Bone marrow (tissue), 2 donors: ENCODE data around the gene WDR18.

Source experiments
- DNase-seq, 2 donors: peaks; one replicate each; lab custom pipeline; 2025; lab: John Stamatoyannopoulos, UW

Gene WDR18

GRCh38 chr19:1008268-1009040 lies 24.3 kb downstream of the WDR18 start:
- DNase-seq: no peak

- DNase-seq: no peak
These were observed 25.2 kb downstream of the WDR18 start for GRCh38 chr19:1009041-1009980.

DNA sequence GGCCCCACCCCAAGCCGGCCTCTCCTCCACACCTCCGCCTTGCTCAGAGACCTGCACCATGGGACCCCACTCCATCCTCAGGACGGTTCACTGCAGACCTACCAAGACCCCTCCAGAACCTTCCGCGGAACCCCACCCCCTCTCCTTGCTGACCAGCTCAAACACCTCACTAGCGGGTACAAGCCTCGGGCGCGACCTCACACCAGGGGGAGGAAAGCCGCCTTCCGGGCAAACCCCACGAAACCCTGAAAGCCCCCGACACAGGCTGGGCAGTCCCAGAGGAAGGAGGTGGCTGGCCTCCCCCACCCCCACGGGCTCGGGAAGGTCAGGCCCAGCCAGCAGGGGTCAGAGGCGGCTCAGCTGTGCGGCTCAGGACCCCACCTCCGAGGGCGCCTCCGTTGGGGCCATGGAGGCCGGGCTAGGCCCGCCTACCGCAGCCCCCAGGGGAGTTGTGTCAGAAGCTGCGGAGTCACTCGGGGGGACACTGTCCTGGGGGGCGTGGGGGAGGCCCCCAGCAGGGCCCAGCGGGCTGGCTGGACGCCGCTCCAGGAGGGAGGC lies 25.9 kb downstream of the WDR18 start:
- no peak for DNase-seq

GRCh38 chr19:1010586-1011510 lies 26.7 kb downstream of the WDR18 start:
- no peak for DNase-seq

DNA sequence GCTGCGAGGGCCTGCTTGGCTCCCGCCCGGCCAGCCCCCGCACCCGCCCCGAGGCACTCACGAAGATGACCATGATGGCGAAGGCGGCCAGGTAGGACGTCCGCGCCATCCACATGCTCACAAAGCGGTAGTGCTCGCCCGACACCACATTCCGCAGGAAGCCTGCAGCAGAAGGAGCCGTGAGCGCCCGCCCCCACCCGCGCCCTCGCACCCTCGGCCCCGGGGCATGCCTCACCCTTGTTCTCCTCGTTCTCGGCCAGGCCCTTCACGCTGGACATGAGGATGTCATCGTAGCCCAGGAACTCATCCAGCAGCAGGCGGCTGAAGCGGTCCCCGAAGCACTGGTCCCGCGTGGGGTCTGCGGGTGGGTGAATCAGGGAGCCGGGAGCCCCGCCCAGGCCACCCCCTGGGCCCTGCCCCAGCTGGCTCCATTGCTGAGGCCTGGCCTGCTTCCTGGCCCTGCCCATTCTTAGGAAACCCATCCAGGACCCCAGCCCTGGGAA lies 27.7 kb downstream of the WDR18 start:
- DNase-seq: no peak

GRCh38 chr19:1012334-1012733 lies 28.2 kb downstream of the WDR18 start:
- DNase-seq: no peak

DNA sequence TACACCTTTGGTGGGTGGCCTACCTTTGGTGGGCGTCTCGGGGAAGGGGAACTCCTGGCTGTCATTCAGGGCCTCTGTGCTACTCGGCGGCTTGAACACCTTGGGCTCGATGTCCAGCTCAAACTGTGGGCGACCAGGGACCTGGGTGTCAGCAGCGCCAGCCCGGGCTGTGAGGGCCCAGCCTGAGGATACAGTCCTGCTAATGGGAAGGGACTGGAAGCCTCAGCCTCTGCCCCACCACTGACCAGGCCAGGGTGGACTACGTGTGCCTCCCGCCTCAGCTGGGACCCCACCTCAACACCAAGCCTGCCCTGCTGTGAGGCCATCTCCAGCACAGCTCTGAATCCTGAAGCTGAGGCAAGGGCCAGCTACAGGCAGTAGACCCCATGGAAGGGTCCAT lies 29.1 kb downstream of the WDR18 start:
- no peak for DNase-seq

DNA sequence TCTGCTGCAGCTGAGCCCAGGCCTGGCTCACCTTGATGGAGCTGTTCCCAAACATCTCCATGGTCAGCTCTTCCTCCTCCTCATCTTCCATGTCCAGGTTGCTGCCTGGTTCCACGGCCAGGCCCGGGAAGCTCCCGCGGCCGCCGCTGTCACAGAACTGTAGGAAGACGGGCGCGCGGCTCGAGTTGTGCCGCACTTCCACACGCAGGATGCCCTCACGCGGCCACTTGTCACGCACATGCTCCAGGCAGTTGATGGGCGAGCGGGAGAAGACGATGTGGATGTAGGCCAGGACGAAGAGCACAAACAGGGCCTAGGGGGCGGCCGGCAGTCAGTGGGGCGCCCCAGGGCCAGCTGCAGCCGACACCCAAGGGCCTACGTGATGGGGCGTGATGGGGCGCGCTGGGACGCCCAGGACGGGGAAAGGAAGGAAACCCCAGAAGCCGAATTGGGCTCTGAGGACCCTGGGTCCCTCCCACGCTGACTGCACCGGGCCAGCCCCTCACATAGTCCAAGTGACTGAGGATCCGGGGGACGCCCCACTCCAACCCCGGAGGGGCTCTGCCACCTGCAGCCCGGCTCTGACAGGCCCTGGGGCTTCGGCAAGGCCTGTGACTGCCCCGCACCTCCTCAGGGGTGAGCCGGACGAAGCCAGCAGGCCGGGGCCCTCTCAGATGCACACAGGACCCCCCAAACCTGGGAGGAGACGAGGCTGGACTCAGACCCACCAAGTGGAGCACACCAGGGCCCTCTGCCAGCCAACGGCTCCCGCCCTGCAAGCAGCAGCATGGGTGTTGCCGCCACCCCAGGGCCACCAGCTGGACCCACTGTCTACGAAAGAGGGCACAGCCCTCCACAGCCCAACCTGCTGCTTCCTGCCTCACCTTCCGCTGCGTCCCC lies 30.3 kb downstream of the WDR18 start:
- no peak for DNase-seq

DNA sequence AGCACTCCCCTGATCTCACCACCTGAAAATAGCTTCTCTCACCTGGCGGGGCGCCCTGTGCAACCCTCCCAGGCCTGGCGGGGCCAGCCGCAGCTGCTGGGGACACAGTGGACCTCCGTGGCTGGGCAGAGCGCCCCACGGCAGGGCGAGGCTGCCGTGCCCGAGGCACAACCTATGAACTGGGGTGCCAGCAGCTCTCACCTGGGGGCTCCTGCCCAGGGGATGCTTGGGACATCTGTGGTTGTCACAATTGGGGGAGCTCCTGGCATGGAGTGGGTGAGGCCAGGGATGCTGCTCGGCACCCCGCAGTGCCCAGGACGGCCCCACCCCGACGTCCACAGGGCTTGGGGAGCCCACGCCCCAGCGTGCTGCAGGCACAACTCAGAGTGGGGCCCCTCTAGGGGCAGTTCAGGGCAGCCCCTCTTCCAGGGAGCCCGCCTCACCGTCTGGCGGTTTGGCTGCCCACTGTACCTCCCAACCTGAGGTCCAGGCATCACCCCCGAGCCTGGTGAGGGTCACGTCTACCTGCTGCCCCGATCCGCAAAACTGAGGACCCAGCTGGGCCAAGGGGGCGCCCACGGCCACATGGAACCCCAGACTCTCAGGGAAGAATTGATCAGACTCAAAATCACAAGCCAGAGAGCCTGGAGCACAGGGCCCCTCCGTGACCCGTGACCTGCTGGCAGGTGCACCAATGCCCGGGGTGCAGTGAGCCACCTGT lies 31.1 kb downstream of the WDR18 start:
- no peak for DNase-seq

GRCh38 chr19:1015782-1016646 lies 31.9 kb downstream of the WDR18 start:
- DNase-seq: no peak

DNA sequence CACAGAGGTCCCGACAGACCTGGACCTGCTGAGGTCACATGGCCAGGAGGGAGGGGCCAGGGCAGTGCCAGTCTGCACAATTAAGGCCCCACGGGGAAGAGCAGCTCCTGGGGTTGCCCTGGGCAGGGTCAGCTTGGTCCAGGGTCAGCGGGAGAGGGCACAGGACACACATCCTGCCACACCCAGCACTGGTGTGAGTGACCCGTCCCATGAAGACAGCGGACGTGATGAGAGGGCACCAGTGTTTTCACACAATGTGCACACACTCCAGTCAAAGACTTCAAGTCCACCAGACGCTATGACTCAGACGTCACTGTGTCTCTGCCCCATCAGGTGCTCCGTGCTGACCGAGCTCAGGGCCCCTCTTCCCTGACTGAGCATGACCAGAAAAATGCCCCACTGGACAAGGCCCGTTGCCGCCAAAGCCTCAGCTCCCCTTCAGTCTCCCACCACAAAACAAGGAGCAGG lies 32.5 kb downstream of the WDR18 start:
- DNase-seq: no peak

DNA sequence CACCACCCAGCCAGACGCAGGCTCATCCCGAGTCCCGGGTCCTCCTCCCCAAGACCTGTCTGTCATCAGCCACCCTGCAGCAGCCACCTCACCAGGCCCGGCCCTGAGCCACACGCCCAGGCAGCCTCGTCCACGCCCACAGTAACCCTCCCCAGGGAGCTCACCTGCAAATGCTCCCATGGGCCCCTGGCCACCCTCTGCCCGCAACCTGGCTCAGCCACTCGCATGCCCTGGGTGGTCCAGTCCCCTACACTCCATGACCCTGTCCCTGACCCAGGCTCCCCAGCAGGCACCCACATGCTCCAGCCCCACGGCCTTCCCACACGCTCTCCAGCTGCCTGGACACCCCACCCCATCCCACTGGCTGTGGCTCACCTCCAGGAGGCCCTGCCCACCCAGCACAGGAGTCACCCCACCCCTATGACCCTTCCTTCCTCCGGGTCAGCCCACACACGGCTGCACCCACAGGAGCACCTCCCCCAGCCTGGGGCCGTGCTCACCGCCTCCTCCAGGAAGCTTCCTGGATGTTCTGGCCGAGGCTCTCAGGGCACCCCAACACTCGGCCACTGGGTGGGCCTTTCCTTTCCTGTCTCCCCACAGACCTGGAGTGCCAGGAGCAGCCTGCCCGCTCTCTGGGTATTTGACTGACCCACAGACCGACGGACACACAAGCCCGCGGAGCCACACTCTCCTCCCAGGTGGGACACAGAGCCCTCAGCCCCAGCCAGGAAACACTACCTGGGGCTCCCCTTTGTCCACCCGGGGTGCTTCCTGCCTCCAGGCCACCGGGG lies 33.2 kb downstream of the WDR18 start:
- DNase-seq: no peak

GRCh38 chr19:1017906-1018305 lies 33.8 kb downstream of the WDR18 start:
- DNase-seq: no peak

DNA sequence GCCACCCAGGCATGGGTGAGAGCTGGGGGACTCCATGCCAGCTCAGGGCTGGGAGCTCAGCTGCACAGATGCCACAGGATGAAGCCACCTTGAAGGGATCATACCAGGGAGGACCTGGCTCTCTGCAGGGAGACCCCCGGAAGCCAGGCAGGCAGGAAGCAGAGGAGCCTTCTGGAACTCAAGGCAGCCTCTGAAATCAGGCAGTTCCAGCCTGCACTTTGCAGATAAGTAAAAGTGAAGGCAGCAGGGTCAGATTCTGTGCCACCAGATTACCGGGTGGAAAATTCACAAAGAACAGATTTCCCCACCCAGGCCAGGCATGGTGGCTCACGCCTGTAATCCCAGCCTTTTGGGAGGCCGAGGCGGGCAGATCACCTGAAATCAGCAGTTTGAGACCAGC lies 34.2 kb downstream of the WDR18 start:
- DNase-seq: no peak

GRCh38 chr19:1018932-1019615 lies 34.9 kb downstream of the WDR18 start:
- no peak for DNase-seq

DNA sequence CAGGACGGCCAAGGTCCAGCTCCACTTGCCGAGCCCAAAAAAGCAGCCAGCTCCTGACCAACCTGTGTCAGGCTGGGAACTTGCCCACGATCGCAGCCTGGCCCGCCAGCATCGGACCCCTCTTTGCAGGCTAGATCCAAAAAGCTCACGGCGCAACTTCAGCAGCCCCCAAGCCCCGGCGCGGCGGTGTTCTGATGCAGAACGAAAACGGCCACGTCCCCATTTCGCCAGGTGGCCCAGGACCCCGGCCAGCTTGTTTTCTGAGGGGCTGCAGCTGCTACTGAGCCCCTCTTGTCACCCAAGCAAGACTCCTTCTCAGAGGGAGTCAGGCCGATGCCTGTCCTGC lies 35.4 kb downstream of the WDR18 start:
- no peak for DNase-seq
